Measurements from ENCODE around the gene USP13. TPM values are rescaled to one million over a fixed set of nuclear protein-coding genes. Genes with fewer than 3 reads are reported as not detected.

Gene USP13
- total and polyA plus RNA-seq, 2 experiments from 2014 or later: 9.6 to 22.7 TPM

- Mint-ChIP-seq H3K27ac (no peak overlapping the region), H3K4me1 (peaks cover 27% of the 10 kb centered on the region), H3K36me3 (ENCODE audit: low read depth) (no peaks in the 10 kb centered on the region), H3K27me3 (ENCODE audit: insufficient read depth, low read depth, poor library complexity) (peaks cover 3% of the 10 kb centered on the region), H3K4me3 (no peak overlapping the region), H3K9me3 (no peaks in the 10 kb centered on the region)
- H3K4me2 ChIP-seq: no peak overlapping the region
- H3K4me1 ChIP-seq (ENCODE audit: insufficient read depth): peaks cover 12% of the 10 kb centered on the region
- ATAC-seq: no peak
- H2AFZ ChIP-seq: no peak overlapping the region
- H3K36me3 ChIP-seq (ENCODE audit: insufficient read depth): no peaks in the 10 kb centered on the region
- TF ChIP-seq EZH2 (IDR thresholded peaks at IDR 0.05; ENCODE audit: low read depth, unreplicated experiment) (no peak), CTCF (conservative IDR thresholded peaks at IDR 0.05; ENCODE audit: low read depth in 2 of 2) (no peak), POLR2AphosphoS5 (IDR thresholded peaks at IDR 0.05; ENCODE audit: low read depth) (no peak), JUNB (IDR thresholded peaks at IDR 0.05; ENCODE audit: unreplicated experiment) (no peak), STAT1 (IDR thresholded peaks at IDR 0.05; ENCODE audit: unreplicated experiment) (no peak), EZH2phosphoT487 (IDR thresholded peaks at IDR 0.05; ENCODE audit: unreplicated experiment) (no peak), CREB1 (CRISPR knock-in tag; IDR thresholded peaks at IDR 0.05; ENCODE audit: low read depth) (no peak), ZNF114 (CRISPR knock-in tag; IDR thresholded peaks at IDR 0.05) (no peak), ZNF462 (CRISPR knock-in tag; IDR thresholded peaks at IDR 0.05) (no peak), REST (IDR thresholded peaks at IDR 0.05; ENCODE audit: unreplicated experiment) (no peak)
- H3K27ac ChIP-seq (ENCODE audit: low read depth): no peak overlapping the region
- no peak overlapping the region for H3K4me3 ChIP-seq
- no peak for DNase-seq (ENCODE audit: low spot score)
- H3F3A ChIP-seq (replicated peaks; ENCODE audit: low read depth): no peaks in the 10 kb centered on the region
- H3K9me2 ChIP-seq (ENCODE audit: insufficient read depth): peaks cover 8% of the 10 kb centered on the region; the same call in 1 of the 2 replicates
- no peaks in the 10 kb centered on the region for H4K20me1 ChIP-seq (replicated peaks; ENCODE audit: insufficient read depth)
- no peaks in the 10 kb centered on the region for H3K79me2 ChIP-seq (replicated peaks; ENCODE audit: insufficient read depth)
- H3K27me3 ChIP-seq (ENCODE audit: insufficient read depth): no peaks in the 10 kb centered on the region
Measured at GRCh38 chr3:179828738-179829137, 175.9 kb downstream of the USP13 start.
